SIG-M5 treated with dmso at 0.1 percent for 504 hours (cell line): Measurements from ENCODE around the gene OCRL.

Source experiments
- DNase-seq: peaks from one replicate; lab custom pipeline; 2025; ENCODE audit not compliant: unreplicated experiment; lab: John Stamatoyannopoulos, UW

Gene OCRL

DNA sequence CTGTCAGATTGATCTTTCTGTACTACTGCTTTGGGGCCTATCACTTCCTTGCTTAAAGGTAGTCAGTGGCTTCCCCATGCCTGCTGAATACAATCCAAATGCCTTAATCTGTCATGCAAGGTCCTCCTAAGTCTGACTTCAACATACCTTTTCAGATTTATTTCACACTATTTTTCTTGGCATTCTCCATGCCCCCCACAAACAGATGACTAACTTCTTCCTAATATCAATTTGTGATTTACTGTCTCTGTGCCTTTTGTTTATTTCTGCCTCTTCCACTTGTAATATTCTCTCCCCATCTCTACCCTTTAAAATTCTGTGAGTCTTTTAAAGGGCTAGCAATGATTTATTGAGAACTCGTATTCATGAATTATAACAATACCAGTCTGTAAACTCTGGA lies 41.8 kb downstream of the OCRL start:
- no peak for DNase-seq

DNA sequence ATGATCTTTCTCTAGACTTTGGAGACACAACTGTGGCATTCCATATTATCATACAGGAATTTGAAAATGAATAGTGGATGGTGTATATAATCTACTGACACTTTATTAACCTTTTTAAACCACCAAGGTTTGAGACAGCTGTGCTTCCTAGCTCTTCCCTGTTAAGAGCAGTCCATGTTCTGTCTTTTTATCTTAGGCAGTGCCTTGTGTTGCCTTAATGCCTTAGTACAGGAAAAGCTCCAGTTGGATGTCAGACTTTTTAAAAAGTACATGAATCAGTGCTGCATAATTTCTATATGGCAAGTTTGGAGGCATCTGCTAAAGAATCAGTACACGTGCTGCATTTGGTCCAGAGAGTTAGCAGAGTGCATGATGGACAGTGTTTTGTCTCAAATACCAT lies 45.1 kb downstream of the OCRL start:
- no peak for DNase-seq

DNA sequence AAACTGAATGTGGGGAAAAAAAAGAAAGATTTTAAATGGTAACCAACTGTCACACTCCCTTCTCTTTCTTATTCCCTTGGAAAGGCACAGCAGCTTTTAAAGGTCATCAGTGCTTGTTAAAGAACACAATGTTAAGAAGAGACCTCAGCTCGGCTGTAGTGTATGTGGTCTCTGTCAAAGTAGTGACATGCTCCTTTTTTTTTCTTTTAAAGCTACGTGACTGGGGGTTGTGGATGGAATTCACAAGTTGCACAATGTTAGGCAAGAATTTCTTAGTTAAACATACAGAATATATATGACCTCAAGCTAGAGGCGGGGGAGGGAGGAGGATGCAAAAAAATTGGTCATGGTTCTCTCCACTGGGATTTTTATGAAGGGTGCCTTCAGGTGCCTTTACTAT lies 45.6 kb downstream of the OCRL start:
- peak; percentile 57 for DNase-seq

DNA sequence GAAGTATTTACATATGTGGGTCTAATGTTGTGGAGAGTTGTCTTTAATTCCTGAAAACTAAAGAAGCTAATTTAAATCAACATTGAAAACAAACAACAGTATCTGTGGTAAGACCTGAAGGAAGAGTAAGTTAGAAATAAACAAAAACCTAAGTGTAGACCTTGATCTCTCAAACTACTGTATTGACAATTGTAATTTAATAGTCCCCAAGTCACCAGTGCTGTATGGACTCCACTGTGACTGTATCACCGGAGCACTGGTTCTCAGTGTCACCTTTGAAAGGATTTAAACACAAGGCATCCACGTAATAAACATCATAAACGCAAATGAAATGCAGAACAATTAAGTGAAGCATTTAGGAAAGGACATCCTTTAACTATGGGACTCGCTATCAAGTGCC lies 46.4 kb downstream of the OCRL start:
- DNase-seq, result no peak

DNA sequence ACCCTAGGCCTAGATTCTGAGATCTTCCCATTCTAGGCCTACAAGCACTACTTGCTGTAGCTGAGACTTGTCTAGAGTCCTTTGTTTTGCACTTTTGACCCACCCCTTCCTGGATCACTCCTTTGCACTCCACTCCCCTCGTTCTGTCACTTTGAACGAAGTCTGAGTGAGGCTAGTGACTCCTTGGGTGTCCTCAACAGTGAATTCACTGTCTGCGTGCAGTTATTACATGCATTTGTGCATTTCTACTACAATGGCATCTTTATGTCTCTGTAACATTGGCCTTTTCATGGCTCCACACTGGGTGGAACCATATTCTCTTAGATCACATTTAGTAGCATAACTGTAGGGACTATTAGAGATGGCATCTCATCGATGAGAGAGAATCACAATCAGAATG lies 50.5 kb downstream of the OCRL start:
- DNase-seq, result no peak

DNA sequence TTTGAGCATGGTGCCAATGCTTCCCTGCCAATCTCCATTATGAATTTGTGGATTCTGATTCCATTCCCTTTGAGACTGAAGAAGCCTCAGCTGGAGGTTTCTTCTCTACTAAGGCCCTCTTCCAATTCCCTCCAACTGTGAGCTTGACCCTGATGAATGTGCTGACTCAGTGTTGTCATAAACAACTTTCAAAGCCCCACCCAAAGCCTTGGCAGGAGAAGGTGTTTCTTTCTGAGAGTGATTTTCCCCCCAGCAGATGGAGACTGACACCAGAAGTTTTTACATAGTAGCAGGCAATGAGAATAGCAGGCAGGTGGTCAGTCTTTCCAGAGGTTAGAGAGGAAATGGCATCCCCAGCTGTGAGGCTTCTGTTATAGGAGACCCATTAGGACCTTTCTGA lies 53.1 kb downstream of the OCRL start:
- DNase-seq, result no peak

DNA sequence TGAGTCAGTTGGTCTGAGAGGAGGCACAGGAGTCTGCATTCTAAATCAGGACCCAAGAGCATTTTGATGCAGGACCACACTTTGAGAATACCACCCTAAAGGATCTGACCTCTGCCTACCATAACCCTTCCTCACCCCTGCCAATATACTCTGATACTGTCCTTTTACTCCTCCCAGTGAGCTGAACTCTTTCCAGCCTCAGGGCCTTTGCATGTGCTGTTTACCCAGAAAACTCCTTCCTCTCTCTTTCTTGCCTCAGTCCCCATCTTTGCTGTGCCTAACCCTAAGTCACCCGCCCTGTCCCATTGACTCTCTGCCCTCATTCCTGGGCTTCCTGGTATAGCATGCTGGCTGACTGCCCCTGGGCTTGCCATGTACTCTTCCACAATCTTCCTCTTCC lies 54.7 kb downstream of the OCRL start:
- DNase-seq, result no peak

DNA sequence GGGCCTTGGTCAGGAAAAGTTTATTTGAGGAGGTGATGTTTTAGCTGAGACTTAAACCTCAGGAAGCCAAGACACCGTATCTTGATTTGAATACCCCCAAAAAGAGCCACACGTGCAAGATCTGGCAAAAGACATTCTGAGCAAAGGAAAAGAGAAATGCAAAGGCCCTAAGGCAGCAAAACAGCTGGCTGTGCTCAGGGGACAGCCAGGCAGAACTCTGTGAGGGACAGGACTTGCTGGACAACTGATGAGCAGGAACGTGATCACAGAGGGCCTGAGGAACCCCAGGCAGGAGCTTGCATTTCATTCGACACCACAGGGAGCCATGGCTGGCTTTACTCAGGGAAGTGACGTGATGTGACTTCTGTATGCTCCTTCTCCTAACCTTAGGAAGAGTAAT lies 56.0 kb downstream of the OCRL start:
- DNase-seq, result no peak

DNA sequence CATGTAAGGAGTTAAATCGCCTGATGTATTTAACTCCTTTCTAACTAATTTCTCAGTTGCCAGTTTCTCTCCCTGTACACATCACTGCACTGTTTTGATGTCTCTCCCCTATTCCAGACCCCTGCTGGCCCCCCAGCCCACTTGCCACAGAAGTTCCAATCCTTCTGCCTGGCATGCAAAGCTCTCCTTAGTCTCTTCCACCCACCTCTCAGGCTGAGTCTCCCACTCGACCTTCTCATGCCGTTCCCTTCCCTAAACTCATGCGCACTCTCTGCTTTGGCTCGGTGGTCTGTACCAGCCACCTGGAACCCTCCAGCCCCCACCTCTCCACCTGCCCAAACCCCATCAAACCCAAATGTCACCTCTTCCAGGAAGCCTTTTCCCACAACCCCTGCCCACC lies 57.8 kb downstream of the OCRL start:
- no peak for DNase-seq

DNA sequence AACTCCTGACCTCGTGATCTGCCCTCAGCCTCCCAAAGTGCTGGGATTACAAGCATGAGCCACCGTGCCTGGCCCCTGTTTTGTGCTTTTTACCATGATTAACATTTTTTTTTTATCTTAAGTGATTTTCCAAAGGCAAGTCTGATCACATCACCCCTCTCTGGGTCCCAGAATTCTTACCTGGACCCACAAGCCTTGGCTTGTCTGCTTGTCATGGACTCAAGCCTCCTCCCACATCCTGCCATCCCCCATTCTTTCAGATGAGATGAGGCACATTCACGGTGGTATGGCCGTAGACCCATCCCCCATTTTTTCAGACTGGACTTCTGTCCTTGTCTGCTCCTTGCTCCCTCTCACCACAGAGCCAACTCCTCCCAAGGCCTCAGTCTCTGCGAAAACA lies 59.4 kb downstream of the OCRL start:
- no peak for DNase-seq

DNA sequence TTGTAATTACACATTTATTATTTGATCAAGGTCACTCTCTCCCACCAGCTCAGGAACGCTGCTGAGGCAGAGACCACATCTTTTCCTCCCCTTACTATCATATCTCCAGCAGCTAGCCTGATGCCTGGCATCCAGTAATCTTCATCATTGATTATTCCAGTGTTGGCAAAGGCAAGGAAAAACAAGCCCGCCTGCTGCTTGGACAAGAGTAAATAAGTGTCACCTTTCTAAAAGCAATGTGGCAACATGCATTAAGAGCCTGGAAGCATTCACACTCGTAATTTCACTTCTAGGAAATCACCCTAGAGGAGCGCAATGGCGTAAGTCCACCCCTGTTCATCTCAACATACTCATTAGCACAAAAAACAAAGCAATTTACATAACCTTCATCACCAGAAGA lies 59.9 kb downstream of the OCRL start:
- no peak for DNase-seq

DNA sequence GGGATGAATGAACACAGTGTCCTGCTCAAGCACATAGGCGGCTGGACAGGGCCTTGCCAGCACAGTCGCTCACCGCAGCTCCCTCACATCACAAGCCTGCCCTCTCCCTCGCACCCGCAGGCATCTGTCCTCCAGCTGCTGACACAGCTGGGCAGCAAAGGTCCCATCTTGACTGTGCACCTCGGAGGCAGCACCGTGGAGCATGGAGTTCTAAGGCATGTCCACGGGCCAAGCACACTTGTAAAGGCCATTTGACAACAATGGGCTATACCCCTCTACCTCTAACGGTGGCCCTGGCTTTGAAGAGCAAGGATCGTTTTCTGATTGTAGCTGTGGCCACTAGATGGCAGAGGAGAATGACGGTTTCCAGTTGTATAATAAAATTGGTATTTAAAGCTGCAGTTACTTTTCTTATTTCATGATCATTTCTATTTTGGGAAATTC lies 60.9 kb downstream of the OCRL start:
- DNase-seq, result peak; percentile 18

DNA sequence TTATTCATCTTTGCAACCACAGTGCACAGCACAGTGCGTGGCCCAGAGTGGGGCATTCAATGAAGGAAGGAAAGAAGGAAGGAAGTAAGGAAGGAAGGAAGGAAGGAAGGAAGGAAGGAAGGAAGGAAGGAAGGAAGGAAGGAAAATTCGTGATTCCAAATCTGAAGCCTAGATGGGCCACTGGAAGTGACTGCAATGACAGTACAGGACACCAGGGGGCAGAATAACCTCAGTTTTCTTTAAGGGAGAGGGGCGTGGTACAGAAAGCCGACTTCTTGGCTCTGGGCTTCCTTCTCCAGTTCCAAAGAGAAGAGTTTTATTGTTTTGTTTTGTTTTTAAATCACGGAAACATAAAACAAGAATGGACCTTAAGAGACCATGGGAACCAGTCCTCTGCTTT lies 66.9 kb downstream of the OCRL start:
- peak; percentile 47 for DNase-seq

DNA sequence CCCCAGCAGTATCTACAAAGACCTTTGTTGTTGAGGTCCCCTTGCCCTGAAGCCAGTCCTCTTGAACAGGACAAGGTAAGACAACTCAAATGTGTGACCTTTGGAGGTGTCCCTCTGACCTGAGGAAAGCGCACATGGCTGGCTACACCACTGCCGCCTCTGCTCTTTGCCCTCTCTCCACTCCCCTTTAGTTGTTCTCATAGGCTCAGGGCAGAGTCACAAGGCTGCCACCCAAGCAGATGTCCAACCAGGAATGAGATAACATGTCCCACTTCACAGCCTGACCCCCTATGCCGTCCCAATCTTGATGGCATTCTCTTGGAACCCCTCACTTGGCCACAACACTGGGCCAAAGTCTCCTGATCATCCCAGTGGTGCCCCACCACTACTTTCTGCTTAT lies 68.4 kb downstream of the OCRL start:
- DNase-seq, result no peak

DNA sequence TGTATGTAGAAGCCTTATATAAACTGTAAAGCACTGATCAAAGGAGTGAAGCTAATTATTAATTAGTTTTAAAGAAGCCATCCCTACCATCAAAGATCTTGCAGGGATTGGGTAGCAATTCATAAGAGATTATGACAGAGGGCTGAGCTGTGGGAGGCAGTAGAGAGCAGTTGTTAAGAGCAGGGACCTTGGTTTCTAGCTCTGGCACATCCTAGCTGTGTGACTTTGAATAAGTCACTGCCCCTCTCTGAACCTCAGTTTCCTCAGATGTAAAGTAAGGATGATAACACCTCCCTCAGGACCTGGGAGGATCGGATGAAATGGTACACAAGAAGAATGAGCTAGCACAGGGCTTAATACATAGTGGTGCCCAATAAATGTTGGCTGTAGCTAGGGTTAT lies 69.3 kb downstream of the OCRL start:
- DNase-seq, result no peak

DNA sequence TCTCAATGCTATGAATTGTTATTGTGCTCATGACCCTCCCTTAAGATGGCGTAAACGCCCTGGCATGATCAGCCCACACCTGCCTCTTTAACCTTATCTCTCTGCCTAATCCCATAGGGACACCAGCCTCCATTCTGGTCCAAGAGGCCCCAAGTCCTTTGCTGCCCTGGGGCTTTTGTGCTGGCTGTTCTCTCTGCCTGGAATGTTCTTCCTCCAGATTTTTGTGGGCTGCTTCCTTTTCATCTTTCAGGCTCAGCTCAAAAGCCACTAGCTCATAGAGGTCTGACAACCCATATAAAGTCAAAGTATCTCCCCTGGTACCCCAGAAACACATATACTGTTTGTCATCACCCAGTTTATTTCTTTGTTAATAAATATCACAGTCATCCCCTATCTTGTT lies 72.3 kb downstream of the OCRL start:
- no peak for DNase-seq

DNA sequence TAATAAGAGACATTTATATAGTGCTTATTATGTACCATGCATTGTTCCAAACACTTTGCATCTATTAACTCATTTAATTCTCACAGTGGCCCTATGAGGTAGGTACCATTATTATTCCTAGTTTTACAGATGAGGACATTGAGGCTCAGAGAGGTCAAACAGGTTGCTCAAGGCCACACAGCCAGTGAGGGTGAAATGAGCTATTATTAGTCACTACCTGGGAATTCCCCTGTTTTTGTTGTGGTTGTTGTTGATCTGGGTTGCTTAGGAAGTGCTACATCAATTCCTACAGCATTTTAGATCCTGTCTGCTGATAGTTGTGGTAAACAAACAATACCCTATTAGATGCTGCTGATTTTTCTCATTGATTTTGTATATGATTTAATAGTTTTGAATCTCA lies 73.5 kb downstream of the OCRL start:
- DNase-seq, result no peak

DNA sequence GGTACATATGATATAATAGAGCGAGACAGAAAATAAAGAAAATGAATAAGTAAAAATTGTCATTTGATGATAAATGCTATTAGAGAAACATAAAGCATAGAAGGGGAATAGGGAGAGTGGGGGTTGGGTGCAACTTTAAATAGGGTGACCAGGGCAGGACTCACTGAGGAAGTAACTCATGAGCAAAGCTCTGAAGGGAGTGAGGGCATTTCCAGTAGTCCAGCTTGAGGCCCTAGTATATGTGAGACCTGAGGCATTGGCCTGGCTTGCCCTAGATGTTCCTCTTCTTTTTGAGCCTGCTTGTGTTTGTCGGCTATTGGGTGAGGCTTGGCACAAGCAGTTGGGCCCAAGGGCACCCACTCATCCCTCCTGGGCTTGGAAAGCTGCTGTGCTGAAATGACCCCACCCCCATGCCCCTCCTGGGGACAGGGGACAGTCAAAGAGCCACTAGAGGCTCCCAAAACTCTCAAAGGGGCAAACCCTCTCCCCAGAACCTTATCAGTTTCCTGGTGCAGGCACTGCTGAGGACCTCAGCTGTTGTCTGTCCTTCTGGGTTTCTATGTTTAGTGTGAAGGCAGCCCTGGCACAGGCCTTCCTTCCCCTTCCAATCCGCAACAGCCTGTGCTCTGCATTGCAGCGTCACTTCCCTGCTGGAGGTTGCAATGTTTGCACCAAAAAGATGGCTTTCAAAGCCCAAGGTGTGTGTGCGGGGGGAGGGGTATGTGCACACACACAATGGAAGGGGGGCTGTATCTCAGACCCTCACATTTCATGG lies 74.6 kb downstream of the OCRL start:
- no peak for DNase-seq

DNA sequence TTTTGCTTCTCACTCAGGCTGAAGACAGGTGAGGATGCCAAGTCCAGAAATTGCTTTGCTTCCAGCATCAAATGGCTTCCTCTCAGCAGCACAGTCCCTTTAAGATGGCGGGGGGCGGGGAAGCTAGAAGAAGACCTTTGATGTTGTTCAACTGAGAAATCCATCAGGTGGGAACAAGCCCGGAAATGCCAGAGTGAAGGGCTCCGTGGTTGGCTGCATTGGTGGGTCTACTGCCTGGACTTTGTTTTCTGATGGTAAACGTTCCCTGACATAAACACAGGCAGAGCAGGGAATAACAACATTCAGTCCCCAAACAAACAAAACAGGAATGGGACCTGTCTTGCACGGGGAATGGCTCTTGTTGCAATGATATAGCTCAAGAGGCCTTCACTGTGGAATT lies 77.4 kb downstream of the OCRL start:
- no peak for DNase-seq

DNA sequence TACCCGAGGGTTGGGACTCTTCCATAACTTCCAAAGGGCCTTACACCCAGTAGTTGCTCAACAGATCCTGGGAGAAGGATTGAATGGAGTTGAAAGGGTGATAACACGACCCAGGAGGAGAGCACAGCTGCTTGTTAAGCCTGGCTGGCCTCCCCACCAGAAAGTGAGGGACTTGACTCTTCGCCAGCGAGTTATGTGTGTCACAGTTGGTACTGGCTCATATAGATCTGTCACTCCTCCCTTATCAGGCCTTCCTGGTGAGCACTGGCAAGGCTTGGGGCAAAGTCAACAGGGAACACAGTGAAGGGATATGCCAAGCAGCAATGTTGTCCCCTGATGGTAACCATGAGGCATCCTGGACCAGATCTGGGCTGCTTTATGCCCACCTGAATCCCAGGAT lies 78.9 kb downstream of the OCRL start:
- DNase-seq, result no peak

DNA sequence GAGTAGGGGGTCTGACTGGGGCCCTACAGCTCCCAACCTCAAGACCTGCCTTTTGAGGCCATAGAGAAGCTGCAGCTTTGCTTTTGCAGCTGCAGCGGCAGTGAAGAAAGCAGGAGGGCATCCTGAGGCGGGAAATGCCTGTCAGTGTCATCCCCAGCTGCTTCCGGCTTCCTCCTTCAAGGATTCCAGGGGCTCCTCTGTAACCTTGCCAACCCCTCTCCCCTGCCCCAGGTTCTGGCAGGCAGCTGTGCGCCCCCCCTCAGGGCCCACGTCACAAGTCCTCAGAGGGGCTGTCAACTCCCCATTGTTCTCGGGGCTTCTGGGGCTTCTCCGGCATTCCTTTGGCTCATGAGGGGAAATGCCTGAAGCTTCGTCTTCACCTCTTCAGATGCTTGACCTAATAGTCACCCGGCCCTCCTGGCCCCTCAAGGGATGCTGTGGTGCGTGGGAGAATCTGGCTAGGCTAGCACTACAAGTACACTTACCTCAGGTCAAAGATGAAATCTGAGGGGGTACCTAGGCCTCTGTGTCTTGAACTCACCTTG lies 82.8 kb downstream of the OCRL start:
- no peak for DNase-seq

DNA sequence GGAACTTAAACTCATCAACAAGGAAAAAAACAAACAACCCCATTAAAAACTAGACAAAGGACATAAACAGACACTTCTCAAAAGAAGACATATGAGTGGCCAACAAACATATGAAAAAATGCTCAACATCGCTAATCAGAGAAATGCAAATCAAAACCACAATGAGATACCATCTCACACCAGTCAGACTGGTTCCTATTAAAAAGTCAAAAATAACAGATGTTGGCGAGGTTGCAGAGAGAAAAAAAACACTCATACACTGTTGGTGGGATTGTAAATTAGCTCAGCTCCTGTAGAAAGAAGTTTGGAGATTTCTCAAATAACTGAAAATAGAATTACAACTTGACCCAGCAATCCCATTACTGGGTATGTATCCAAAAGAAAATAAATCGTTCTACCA lies 86.0 kb downstream of the OCRL start:
- DNase-seq, result no peak

DNA sequence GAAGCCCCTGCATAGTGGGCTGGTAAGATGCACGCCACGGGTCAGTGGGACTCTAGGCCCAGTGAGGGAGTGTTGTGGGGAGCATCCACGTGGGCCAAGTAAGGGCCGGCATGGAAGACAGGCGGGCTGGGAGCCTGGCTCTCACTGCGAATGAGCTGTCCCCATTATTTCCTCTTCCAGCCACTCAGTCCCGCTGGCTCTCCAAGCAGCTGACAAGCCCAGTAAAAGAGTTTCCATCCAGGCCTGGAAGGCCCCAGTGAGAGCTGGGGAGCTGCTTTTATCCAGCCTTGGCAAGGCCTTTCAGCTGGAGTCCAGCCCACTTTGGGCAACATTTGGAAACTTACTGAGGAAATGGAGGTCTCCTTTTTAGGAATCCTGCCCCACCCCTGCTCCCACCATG lies 89.8 kb downstream of the OCRL start:
- no peak for DNase-seq
